Measurements from ENCODE around the gene PRKRIP1. TPM values are rescaled to one million over a fixed set of nuclear protein-coding genes. Genes with fewer than 3 reads are reported as not detected.
"Not testable (repeated sequence)": the region's sequence is repeated elsewhere in the genome, so short reads cannot be mapped to it uniquely, and the experiment has no call there.

PRKRIP1 gene
- total RNA-seq, 1 donor from 2014 or later, result 15.4 TPM

DNA sequence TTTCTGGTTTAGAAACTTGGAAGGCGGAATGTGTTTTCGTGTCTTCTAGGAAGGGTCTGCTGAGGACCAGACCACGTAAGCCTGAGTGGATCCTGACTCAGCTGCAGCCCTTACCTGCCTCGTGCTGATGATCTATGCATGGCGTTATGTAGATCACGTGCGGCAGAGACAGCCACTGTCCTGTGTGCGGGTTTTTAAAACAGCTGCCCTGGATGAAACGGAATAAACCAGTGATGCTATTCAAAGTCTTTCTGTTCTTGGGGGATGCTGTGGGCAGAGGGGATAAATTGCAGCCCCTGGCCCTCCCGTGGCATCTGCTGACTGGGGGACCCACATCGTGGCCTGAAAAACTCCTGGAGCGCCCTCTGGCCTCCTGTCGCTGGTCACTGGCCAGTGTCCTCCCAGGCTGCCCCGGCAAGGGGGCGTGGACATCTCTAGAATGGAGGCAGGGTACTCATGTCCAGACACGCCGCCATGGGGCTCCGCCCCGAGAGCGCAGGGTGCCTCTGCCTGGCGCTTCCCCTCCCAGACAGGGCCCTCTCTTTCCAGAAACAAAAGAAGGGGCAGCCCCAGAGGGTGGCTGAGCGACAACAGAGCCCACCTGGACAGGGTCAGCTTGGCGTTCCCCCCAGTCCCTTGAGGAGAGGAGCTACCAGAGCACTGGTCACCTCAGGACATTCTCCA is 55.4 kb downstream of the PRKRIP1 start:
- no peak for DNase-seq (ENCODE audit: low spot score)
- intact Hi-C loops (cut with DNase I), result no loop called here

DNA sequence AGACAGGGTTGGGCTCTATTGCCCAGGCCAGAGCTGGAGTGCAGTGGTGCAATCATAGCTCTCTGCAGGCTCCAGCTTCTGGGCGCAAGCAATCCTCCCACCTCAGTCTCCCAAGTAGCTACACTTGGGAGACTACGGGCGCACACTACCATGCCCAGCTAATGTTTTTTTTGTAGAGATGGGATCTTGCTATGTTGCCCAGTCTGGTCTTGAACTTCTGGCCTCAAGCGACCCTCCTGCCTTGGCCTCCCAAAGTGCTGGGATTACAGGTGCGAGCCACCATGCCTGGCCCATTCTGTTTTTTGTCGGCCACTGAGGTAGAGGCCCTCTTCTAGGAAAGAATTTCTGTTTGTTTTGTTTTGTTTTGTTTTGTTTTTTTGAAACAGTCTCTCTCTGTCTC is 56.3 kb downstream of the PRKRIP1 start:
- intact Hi-C loops (cut with DNase I), result no loop called here
- DNase-seq (ENCODE audit: low spot score), result no peak

DNA sequence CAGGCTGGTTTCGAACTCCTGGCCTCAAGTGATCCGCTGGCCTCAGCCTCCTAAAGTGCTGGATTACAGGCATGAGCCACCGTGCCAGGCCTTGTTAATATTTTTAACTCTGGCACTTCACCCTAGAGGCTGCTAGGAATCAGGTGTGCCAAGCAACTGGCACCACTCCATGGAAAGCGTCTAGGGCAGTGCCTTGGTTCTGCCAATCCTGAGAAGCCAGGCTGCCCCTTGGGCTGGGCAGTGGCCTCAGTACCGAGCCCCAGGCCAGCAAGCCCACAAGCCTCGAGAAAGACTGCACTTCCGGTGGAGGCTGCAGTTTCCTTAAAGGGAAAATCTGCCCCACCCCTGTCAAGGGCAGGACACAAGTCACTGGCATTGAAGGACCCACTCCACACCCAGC is 57.2 kb downstream of the PRKRIP1 start:
- DNase-seq (ENCODE audit: low spot score), result no peak
- intact Hi-C loops (cut with DNase I), result no loop called here

DNA sequence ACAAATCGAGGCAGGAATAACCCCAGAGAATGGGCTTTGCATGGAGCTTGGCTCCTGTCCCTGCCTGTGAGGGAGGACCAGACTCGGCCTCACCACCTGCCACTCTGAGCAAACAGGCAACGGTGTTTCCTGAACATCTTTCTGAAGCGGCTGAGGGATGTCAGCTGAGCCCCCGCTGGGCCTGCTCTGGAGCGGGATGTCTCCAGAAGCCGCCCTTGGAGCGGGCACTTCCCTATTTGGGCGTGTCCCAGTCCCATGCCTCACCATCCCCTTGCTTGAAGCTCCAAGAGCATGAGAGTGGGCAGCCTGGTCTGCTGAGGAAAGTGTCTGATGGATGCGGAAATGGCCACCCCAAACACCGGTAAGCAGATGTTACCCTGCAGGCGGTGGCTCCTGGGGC is 58.3 kb downstream of the PRKRIP1 start:
- intact Hi-C loops (cut with DNase I), result no loop called here
- no peak for DNase-seq (ENCODE audit: low spot score)

DNA sequence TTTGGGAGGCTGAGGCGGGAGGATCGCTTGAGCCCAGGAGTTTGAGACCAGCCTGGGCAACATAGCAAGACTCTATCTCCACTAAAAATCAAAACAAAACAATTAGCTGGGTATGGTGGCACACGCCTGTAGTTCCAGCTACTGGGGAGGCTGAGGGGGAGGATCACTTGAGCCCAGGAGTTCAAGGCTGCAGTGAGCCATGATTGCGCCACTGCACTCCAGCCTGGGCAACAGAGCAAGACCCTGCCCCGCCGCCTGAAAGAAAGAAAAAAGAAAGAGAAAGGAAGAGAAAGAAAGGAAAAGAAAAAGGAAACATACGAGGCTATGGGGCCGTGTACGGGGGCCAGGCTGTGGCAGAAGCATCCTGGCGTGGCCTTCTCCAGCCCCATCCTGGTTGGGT is 58.8 kb downstream of the PRKRIP1 start:
- intact Hi-C loops (cut with DNase I); DNase-seq (ENCODE audit: low spot score): not testable (repeated sequence)

DNA sequence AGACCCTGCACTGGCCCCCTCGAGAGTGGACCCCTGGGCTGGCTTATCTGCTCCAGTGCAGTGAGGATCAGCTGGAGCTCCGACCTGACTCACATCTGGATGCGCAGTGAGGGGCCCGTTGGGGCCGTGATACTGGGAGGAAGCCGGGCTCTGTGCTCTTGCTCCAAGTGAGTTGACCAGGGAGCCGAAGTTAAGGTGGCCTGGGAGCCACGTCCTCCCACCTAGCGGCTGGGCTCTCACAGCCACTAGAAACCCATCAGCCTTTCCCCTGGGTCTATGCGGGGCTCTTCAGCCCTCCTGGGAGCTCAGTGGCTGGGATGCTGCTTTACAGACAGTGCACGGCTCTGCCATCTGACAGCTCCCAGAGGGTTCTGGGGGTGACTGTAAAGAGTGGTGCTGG is 59.4 kb downstream of the PRKRIP1 start:
- no peak for DNase-seq (ENCODE audit: low spot score)
- intact Hi-C loops (cut with DNase I), result no loop called here

DNA sequence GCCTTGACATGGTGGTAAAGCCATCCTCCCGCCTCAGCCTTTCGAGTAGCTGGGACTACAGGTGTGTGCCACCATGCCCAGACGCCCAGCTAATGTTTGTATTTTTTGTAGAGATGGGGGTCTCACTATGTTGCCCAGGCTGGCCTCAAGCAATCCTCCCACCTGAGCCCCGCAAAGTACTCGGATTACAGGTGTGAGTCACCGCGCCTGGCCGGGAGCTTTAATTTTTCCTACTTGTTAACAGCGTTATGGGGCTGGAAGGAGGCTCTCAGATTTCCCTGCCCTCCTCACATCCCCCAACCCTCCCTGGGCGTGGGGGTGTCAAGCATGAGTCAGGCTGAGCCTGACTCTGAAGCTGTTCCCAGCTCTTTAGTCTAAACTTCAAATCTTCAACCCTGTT is 60.2 kb downstream of the PRKRIP1 start:
- intact Hi-C loops (cut with DNase I), result no loop called here
- DNase-seq (ENCODE audit: low spot score), result no peak

DNA sequence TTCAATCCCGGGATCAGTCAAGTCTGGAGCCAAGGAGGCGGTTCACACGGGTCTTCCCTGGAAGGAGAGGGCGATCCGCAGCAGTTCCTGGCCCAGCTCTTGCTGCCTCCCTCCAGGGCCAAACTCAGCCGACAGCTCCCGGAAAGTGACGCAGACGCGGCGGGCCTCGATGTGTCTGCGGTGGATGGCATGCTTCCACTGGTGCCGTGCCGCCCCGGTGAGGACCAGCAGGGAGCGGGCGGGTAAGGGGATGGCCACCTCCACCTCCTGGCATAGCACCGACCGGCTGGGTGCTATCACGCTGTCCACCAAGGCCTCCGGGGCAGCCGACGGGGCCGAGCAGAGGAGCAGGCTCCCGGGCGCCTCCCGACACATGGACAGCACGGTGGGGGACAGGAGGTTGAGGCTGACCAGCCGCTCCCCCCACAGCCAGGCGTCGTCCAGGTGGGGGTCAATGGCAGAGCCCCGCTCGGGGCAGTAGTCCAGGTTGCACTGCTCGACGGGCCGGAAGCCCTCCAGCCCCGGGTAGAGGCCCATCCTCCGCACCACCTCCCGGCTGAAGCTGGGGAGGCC is 61.3 kb downstream of the PRKRIP1 start:
- intact Hi-C loops (cut with DNase I), result no loop called here
- DNase-seq (ENCODE audit: low spot score), result no peak

DNA sequence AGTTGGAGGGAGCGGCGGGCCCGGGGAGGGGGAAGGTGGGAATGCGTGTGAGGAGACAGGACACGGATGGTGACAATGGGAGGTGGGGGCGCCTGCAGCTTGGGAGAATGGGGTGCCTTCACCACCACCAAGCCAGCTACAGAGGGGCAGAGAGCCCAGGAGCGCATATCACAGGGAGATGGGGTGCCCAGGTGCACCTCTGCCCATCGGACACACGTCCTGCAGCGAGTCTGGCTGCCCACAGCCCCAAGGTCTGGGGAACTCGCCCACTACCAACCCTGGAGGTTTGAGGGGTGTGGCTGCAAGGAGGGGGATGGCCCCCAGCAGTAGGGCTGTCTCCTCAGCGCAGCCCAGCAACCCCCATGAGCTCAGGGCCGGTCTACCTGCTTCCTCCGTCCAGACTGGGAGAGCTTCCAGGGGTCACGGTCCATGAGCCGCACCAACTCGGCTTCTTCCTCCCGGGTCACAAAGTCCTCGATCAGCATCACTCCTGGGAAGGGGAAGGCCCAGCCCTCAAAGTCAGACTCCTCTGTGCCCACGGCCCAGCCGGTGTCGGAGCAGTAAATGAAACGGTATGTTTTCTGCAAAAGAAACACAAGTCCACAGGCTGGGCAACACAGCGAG is 63.2 kb downstream of the PRKRIP1 start:
- intact Hi-C loops (cut with DNase I), result no loop called here
- DNase-seq (ENCODE audit: low spot score), result no peak

DNA sequence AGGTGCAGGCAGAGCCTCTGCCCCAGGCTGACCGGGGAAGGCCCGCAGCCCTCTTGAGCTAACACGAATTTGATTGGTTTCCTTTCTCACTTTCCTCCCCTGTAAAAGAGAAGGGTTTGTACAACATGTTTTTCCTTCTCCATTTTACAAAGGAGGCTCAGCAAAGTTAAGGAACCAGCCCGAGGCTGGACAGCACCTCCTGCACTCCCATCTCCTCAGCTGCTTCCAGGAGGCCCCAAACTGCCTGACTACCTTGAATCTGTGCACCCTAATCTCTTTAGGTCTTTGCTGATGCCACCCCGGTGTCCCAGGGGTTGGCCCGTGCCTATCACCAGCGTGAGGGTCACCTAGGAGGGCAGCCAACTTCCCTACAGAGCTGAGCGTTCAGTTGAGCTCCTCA is 64.3 kb downstream of the PRKRIP1 start:
- DNase-seq (ENCODE audit: low spot score), result no peak
- intact Hi-C loops (cut with DNase I), result no loop called here

DNA sequence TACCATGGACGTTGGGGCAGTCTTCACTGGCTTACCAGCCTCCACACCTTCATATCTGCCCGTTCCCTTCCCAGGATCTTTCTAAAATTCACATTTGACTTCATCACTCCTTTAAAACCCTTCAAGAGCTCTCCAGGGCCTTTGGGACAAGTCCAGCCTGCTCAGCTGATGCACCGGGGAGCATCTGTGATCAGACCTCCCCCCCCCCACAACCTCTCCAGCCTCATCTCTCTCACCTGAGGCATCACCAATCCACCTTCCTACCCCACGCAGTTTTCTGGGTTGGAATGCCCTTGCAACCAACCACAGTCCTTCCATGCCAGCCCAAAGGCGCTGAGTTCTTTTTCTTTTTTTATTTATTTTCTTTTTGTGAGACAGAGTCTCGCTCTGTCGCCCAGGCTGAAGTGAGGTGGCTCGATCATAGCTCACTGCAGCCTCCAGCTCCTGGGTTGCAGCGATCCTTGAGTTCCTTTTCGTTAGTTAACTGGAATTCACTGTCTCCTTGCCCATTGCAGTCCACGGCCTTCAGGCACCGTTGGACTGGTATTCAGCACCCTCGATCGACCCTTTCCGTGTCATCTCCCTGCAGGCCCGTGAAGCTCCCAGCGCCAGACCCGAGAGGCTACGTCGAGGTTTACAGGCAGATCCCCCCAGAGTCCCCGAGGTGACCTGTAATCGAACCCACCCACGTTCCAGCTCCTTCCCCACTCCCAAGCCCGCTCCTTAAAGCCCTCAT is 67.8 kb downstream of the PRKRIP1 start:
- no peak for DNase-seq (ENCODE audit: low spot score)
- intact Hi-C loops (cut with DNase I), result no loop called here

DNA sequence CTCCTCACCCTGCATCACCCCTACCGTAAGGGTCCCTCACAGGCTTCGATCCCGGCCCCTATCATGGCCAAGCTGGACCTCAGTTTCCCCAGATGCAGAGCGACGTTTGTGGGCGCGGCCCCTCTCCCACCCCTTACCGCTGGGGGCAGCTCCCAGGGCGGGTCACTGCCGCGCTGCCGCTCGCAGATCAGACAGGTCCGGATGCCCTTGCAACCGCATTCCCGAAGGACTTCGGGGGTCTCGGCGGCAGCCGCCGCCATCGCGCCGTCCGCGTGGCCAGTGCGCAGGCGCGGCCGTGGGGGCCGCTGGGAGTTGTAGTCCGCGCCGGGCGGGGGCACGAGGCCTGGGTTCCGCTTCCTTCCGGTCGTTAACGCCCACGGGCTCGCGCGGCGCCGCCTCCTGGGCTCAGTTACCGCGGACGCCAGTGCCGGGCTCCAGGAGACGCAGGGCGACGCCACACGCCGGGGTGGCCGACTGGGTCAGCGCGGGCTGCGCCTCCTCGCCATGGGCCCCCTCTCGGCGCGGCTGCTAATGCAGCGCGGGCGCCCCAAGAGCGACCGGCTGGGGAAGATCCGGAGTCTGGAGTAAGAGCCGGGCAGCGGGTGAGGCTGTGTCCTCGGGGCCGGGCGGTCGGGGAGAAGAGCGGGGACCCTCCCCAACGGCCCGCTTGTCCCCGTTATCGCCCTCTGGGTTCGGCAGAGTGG is 68.6 kb downstream of the PRKRIP1 start, which contains the start of the genes ALKBH4 and LRWD1:
Gene ALKBH4 (minus strand): TSS at position 287 of the 704 bp plus-strand sequence. CDS start 27 bp downstream, at position 260.
Gene LRWD1 (plus strand): TSS at position 408 of the 704 bp plus-strand sequence. CDS start 97 bp downstream, at position 505.
- intact Hi-C loops (cut with DNase I), result loop anchor here (5.0 kb wide), 1 partner anchor 52 kb away; no protein-coding TSS in a partner anchor
- peak; percentile 98 for DNase-seq (ENCODE audit: low spot score)

DNA sequence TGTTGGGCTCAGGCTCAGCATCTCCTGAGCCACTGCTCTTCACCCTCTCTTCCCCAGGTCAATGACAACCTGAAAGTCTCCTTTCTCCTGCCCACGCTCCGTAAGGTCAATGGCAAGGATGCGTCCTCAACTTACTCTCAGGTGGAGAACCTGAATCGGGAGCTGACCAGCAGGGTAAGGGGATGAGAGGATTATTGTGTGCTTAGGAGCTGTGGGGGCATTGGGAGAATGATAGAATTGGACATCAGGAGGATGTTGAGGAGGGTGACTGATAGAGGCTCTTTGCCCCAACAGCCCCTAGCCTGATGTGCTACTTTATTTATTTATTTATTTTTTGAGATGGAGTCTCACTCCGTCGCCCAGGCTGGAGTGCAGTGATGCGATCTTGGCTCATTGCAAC is 69.9 kb downstream of the PRKRIP1 start:
- intact Hi-C loops (cut with DNase I), result loop anchor here (5.0 kb wide), 1 partner anchor 54 kb away; no protein-coding TSS in a partner anchor
- no peak for DNase-seq (ENCODE audit: low spot score)

DNA sequence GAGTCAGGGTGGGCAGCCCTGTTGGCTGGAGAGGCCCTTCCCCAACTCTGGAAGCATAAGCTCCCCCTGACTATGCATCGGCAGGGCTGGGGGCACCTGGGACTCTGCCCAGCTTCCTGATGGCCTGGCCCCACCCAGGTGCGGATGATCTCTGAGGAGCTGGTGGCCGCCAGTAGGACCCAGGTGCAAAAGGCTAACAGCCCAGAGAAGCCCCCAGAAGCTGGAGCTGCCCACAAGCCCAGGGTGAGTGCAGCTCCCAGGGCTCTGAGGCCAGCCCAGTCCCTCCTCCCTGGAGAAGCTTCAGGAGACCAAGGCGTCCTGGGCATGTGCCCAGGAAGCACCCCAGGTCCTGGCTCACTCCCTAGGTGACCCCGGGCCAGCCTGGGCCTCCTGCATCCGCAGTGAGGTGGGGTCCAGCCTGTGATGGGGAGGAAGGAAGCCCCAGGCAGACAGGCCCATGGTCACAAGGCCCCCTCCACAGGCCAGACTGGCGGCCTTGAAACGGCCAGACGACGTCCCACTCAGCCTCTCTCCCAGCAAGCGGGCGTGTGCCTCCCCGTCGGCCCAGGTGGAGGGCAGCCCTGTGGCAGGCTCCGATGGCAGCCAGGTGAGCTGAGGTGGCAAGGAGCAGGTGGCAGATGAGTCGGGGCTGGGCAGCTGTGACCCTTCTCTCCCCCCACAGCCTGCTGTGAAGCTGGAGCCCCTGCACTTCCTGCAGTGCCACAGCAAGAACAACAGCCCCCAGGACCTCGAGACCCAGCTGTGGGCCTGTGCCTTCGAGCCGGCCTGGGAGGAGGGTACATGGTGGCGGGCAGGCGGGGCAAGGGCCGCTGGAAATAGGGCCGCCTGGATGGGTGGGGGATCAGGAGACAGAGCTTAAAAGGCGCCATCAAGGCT is 71.7 kb downstream of the PRKRIP1 start:
- DNase-seq (ENCODE audit: low spot score), result peak; percentile 68
- intact Hi-C loops (cut with DNase I), result loop anchor here (5.0 kb wide), 1 partner anchor 56 kb away; no protein-coding TSS in a partner anchor

DNA sequence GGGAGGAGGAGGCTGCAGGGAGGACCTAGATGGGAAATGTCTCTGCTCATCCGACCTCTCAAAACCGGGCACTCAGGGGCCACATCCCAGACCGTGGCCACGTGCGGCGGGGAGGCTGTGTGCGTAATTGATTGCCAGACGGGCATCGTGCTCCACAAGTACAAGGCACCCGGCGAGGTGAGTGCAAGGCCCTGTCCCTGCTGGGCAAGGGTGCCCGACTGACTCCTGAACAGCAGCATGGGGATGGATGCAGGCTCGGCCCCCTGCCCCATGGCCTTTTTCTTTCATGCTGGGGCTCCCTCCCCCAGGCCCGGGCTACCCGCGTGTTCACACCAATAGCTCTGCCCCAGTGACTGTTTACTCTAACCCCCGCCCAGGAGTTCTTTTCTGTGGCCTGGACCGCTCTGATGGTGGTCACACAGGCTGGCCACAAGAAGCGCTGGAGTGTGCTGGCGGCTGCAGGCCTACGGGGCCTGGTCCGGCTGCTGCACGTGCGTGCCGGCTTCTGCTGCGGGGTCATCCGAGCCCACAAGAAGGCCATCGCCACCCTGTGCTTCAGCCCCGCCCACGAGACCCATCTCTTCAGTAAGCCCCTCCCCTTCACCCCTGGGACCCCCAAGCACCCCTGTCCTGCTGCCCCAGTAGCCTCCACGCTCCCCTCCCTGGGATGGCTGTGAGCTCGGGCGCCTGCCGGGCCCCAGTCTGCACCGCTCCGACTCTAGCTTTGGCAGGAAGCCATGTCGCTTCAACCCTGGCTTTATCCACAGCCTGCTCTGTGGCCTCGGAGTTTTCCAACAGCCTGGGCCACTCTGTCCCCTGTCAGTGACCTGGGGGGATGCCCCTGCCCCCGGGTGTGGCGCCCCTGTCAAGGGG is 72.6 kb downstream of the PRKRIP1 start:
- intact Hi-C loops (cut with DNase I), result loop anchor here (5.0 kb wide), 1 partner anchor 56 kb away; no protein-coding TSS in a partner anchor
- peak; percentile 67 for DNase-seq (ENCODE audit: low spot score)

DNA sequence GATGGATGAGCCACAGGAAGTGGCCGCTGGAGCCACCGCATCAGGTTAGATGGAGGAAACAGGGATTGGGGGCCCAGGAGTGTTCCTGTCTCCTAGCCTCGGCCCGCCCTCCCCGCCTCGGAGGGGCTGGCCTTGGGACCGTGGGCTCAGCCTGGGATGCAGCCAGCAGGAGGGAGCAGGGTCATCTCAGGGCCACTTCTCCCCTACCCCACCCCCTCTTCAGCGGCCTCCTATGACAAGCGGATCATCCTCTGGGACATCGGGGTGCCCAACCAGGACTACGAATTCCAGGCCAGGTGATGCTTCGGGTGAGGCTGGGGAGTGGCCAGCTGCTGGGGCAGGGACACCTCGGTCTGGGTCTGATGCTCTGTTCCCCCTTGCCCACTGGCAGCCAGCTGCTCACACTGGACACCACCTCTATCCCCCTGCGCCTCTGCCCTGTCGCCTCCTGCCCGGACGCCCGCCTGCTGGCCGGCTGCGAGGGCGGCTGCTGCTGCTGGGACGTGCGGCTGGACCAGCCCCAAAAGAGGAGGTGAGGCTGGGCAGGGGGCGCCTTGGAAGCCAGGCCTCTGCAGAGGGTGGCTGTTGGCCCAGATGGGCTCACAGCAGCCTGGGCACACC is 73.3 kb downstream of the PRKRIP1 start:
- DNase-seq (ENCODE audit: low spot score), result peak; percentile 63
- intact Hi-C loops (cut with DNase I), result loop anchor here (5.0 kb wide), 1 partner anchor 57 kb away; no protein-coding TSS in a partner anchor

Data from cardiac septum (tissue), 1 donor.